Upper lobe of left lung (tissue), 4 donors: ENCODE data around the gene SLC38A9.

Source experiments
- CTCF ChIP-seq, 6 experiments: fragments of 450-650 bp in 4 of 6; fragments of 200-600 bp in 2 of 6; sonication (generic) in 2 of 6; IDR thresholded peaks; one replicate each; pipeline ENCODE4 v1.5.1; 2016 to 2019; ENCODE audit warnings: antibody characterized with exemption in 6 of 6
- EP300 ChIP-seq, 4 donors: sonication (generic); formaldehyde crosslinking; IDR thresholded peaks; one replicate each; pipeline ENCODE4 v1.5.1; 2017; ENCODE audit warnings: antibody characterized with exemption in 4 of 4, control low read depth in 2 of 4
- POLR2A ChIP-seq, 4 donors: fragments of 450-650 bp; IDR thresholded peaks; one replicate each; pipeline ENCODE4 v1.5.1; 2016 to 2017; ENCODE audit warnings: antibody characterized with exemption in 4 of 4, mild to moderate bottlenecking in 2 of 4
- POLR2AphosphoS5 ChIP-seq, 2 donors: sonication (generic); formaldehyde crosslinking; IDR thresholded peaks; one replicate each; pipeline ENCODE4 v1.5.1; 2017; ENCODE audit warnings: antibody characterized with exemption in 2 of 2

DNA sequence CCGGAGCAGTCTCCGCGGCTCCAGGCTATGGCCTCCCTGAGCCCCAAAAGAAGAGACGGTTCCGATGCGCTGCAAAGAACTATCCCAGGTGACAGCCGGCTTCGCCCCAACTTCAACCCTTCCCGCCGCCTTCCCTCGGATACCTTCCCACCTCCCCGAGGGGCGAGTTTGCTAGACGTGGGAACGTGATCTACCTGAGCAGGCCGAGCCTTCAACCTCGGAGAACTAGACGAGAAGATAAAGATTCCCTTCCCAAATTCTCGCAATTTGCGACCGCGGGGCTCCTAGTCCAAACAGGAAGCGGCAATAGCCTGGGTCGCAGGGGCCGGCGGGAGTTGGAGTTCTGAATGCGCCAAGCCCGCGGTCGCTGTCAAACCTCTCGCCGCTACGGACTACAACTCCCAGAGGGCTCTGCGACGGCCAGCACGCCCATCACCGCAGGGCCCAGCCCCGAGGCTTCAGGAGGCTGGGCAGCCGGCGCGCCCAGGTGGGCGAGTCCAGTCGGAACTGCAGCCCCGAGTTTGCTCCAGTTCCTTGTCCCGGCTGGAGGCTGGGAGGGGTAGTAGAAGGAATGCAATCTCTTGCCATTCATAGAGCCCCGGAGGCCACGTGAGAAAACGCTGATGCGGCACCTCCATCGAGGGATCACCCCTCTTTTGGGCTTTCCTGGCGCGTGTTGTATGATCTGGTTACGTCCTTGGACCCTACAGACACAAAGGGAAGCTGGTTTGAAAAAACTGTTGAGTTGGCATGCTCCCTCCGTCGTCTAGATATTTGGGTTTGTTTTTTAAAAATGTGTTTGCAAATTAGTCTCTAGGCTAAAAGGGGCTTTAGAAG, at the start of gene SLC38A9:
- peak in 1 of 6 experiments; percentile 10 for TF ChIP-seq CTCF (IDR thresholded peaks at IDR 0.05)
- peak in 1 of 4 donors; percentile 81 for TF ChIP-seq POLR2A (IDR thresholded peaks at IDR 0.05)
- peak in 1 of 2 donors; percentile 57 for TF ChIP-seq POLR2AphosphoS5 (IDR thresholded peaks at IDR 0.05)
- TF ChIP-seq EP300 (IDR thresholded peaks at IDR 0.05), result no peak
